ENCODE data around the gene NAP1L1.

DNA sequence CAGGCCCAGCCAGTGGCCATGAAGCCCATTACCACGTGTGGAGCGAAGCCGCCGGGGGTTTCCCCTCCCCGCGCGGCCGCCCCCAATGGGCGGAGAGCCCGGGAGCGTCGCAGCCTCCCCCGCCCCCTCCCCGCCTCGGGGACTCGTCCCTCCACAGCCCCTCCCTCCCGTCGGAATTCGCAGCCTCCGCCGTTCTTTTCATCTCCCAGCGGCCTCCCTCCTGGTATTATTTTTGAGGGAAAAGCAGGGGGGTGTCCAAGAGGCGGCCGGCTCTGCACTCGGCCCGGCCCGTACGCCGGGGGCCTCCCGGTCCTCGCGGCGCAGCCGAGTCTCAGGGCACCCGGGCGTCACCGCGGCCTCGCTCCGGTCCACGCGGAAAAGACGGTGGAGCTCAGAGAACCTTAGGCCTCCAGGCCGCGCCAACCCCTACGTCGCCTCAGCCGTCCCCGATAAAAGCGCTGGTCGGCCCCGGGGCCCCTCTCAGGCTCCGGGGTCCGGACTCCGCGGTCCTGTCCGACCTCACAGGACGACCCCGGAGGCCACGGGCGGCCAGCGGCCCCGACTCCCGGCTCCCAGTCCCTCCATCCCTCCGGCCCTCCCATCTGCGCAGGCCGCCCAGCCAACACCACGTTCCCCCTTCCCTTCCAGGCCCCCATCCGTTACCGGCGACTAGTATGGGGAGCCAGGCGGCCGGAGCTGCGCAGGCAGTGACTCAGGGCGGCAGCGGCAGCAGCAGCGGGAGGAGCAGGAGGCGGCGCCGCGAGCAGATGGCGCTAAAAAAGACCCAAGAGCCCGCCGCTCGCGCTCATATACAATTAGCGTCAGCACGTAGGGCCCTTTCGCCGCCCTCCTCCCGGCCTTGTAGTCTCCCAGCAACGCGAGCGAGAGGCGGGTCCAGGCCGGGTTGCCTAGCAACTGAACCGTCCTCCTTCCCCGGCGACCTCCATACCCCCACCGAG is at the start of gene NAP1L1:
- TF ChIP-seq ZFX (IDR thresholded peaks at IDR 0.05; ENCODE audit: borderline replicate concordance) (no peak), CTCF (IDR thresholded peaks at IDR 0.05) (no peak)

Measured in 22Rv1 (cell line).